ENCODE results near the gene WDR5B. TPM values are rescaled to one million over a fixed set of nuclear protein-coding genes. Genes with fewer than 3 reads are reported as not detected.

WDR5B gene
- total and polyA plus RNA-seq, 4 donors: 1.8 to 3.7 (median 2.0) TPM

DNA sequence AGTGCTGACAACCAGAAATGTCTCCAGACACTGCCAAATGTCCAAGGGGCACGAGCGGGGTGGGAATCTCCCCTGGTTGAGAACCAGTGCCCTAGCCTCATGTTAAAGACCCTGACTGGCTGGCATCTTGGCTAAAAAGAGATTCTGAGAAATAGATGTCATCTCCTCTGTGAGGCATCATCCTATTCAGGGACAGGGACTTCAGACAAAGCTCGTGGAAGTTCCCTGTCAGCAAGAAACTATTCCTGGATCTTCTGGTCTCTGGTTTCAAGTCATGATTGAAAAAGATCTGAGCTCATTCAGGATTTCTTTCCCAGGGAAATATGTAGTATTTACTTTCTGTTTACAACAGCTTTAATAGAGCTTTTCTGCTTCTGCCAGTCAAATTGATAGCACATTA lies 10.8 kb downstream of the WDR5B start:
- Histone ChIP-seq H3K4me1 (ENCODE audit: control insufficient read depth in 4 of 4, insufficient read depth in 4 of 4, low read length in 3 of 4) (peaks cover 0 to 6% (median 0%) of the 10 kb centered on the region in 4 donors), H3K9ac (ENCODE audit: low read depth in 1 of 2, low read length in 2 of 2) (no peak overlapping the region), H3K9me3 (ENCODE audit: control insufficient read depth in 4 of 4, low read length in 3 of 4) (no peaks in the 10 kb centered on the region), H3K36me3 (ENCODE audit: control insufficient read depth in 4 of 4, insufficient read depth in 3 of 4, low read depth in 1 of 4, low read length in 3 of 4) (peaks cover 2 to 44% (median 39%) of the 10 kb centered on the region in 4 donors), H3K27ac (ENCODE audit: low read depth in 1 of 2, low read length in 2 of 2) (no peak overlapping the region), H3K4me3 (ENCODE audit: low read depth in 1 of 3, low read length in 3 of 3) (no peak overlapping the region), H3K27me3 (ENCODE audit: control insufficient read depth in 4 of 4, insufficient read depth in 4 of 4, low read length in 3 of 4) (no peaks in the 10 kb centered on the region)
- no peak for DNase-seq (ENCODE audit: low spot score)
- TF ChIP-seq RAD21 (IDR thresholded peaks at IDR 0.05) (no peak), YY1 (IDR thresholded peaks at IDR 0.05) (no peak), RXRA (IDR thresholded peaks at IDR 0.05) (no peak)
- WGBS: 92% methylated on average over 3 of the region's 3 CpGs

DNA sequence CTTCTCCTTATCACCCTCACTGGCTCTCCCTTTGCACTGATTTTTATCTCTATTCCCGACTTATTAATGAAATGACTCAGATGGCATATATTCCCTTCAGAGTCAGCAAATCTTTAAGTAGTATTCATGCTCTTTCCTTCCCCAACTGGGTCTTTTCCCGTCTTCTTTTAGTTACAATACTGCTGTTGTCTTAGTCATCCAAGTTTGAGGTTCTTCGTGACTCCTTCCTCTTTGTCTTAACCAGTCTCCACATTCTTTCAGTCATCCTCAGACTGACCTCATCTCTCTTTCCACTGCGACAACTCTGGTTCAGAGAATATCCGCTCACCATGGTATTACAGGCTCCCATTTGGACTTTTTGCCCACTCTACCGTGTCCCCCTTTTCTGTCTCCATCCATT lies 12.4 kb downstream of the WDR5B start:
- no peak overlapping the region for H3K4me3 ChIP-seq (ENCODE audit: low read depth in 1 of 3, low read length in 3 of 3)
- WGBS: 94% methylated on average over 6 of the region's 6 CpGs
- H3K4me1 ChIP-seq (ENCODE audit: control insufficient read depth in 4 of 4, insufficient read depth in 4 of 4, low read length in 3 of 4): peaks cover 0 to 6% (median 0%) of the 10 kb centered on the region in 4 donors
- H3K36me3 ChIP-seq (ENCODE audit: control insufficient read depth in 4 of 4, insufficient read depth in 3 of 4, low read depth in 1 of 4, low read length in 3 of 4): peaks cover 2 to 35% (median 32%) of the 10 kb centered on the region in 4 donors
- no peaks in the 10 kb centered on the region for H3K9me3 ChIP-seq (ENCODE audit: control insufficient read depth in 4 of 4, low read length in 3 of 4)
- no peak overlapping the region for H3K27ac ChIP-seq (ENCODE audit: low read depth in 1 of 2, low read length in 2 of 2)
- no peak for DNase-seq (ENCODE audit: low spot score)
- H3K27me3 ChIP-seq (ENCODE audit: control insufficient read depth in 4 of 4, insufficient read depth in 4 of 4, low read length in 3 of 4): no peaks in the 10 kb centered on the region
- TF ChIP-seq RAD21 (IDR thresholded peaks at IDR 0.05): no peak
- TF ChIP-seq SP1 (IDR thresholded peaks at IDR 0.05): no peak
- no peak for TF ChIP-seq GABPA (IDR thresholded peaks at IDR 0.05 in 1 of 2, conservative IDR thresholded peaks at IDR 0.05 in 1 of 2)
- TF ChIP-seq FOXA1 (IDR thresholded peaks at IDR 0.05): no peak
- no peak for TF ChIP-seq HNF4A (conservative IDR thresholded peaks at IDR 0.05)
- no peak for TF ChIP-seq NR2F2 (IDR thresholded peaks at IDR 0.05)
- TF ChIP-seq, protein P1, sequence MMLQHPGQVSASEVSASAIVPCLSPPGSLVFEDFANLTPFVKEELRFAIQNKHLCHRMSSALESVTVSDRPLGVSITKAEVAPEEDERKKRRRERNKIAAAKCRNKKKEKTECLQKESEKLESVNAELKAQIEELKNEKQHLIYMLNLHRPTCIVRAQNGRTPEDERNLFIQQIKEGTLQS (IDR thresholded peaks at IDR 0.05): no peak
- TF ChIP-seq, protein P2, sequence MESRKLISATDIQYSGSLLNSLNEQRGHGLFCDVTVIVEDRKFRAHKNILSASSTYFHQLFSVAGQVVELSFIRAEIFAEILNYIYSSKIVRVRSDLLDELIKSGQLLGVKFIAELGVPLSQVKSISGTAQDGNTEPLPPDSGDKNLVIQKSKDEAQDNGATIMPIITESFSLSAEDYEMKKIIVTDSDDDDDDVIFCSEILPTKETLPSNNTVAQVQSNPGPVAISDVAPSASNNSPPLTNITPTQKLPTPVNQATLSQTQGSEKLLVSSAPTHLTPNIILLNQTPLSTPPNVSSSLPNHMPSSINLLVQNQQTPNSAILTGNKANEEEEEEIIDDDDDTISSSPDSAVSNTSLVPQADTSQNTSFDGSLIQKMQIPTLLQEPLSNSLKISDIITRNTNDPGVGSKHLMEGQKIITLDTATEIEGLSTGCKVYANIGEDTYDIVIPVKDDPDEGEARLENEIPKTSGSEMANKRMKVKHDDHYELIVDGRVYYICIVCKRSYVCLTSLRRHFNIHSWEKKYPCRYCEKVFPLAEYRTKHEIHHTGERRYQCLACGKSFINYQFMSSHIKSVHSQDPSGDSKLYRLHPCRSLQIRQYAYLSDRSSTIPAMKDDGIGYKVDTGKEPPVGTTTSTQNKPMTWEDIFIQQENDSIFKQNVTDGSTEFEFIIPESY (IDR thresholded peaks at IDR 0.05): no peak
- no peak for TF ChIP-seq JUND (IDR thresholded peaks at IDR 0.05)
- TF ChIP-seq YY1 (IDR thresholded peaks at IDR 0.05): no peak
- TF ChIP-seq, protein P3, sequence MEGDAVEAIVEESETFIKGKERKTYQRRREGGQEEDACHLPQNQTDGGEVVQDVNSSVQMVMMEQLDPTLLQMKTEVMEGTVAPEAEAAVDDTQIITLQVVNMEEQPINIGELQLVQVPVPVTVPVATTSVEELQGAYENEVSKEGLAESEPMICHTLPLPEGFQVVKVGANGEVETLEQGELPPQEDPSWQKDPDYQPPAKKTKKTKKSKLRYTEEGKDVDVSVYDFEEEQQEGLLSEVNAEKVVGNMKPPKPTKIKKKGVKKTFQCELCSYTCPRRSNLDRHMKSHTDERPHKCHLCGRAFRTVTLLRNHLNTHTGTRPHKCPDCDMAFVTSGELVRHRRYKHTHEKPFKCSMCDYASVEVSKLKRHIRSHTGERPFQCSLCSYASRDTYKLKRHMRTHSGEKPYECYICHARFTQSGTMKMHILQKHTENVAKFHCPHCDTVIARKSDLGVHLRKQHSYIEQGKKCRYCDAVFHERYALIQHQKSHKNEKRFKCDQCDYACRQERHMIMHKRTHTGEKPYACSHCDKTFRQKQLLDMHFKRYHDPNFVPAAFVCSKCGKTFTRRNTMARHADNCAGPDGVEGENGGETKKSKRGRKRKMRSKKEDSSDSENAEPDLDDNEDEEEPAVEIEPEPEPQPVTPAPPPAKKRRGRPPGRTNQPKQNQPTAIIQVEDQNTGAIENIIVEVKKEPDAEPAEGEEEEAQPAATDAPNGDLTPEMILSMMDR (IDR thresholded peaks at IDR 0.05; ENCODE audit: low read depth, low read length, missing input control): no peak
- no peak for TF ChIP-seq TAF1 (conservative IDR thresholded peaks at IDR 0.05)
- TF ChIP-seq, protein P4, sequence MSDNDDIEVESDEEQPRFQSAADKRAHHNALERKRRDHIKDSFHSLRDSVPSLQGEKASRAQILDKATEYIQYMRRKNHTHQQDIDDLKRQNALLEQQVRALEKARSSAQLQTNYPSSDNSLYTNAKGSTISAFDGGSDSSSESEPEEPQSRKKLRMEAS (IDR thresholded peaks at IDR 0.05): no peak
- no peak for TF ChIP-seq EGR1 (IDR thresholded peaks at IDR 0.05; ENCODE audit: low read depth in 2 of 2)
- TF ChIP-seq, protein P5, sequence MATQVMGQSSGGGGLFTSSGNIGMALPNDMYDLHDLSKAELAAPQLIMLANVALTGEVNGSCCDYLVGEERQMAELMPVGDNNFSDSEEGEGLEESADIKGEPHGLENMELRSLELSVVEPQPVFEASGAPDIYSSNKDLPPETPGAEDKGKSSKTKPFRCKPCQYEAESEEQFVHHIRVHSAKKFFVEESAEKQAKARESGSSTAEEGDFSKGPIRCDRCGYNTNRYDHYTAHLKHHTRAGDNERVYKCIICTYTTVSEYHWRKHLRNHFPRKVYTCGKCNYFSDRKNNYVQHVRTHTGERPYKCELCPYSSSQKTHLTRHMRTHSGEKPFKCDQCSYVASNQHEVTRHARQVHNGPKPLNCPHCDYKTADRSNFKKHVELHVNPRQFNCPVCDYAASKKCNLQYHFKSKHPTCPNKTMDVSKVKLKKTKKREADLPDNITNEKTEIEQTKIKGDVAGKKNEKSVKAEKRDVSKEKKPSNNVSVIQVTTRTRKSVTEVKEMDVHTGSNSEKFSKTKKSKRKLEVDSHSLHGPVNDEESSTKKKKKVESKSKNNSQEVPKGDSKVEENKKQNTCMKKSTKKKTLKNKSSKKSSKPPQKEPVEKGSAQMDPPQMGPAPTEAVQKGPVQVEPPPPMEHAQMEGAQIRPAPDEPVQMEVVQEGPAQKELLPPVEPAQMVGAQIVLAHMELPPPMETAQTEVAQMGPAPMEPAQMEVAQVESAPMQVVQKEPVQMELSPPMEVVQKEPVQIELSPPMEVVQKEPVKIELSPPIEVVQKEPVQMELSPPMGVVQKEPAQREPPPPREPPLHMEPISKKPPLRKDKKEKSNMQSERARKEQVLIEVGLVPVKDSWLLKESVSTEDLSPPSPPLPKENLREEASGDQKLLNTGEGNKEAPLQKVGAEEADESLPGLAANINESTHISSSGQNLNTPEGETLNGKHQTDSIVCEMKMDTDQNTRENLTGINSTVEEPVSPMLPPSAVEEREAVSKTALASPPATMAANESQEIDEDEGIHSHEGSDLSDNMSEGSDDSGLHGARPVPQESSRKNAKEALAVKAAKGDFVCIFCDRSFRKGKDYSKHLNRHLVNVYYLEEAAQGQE (IDR thresholded peaks at IDR 0.05): no peak
- no peak for TF ChIP-seq FOXA2 (IDR thresholded peaks at IDR 0.05)
- H3K9ac ChIP-seq (ENCODE audit: low read depth in 1 of 2, low read length in 2 of 2): no peak overlapping the region
